Coronary artery (tissue), 2 donors: ENCODE measurements around the gene PEX26.
A peak's percentile ranks its signal among the peaks of the same experiment; 100 is the strongest.

Source experiments
- DNase-seq: peaks from one replicate; pipeline ENCODE4 v3.0.0-alpha.2; 2017; ENCODE audit warnings: low spot score
- H3K27ac ChIP-seq, 2 donors: fragments of 200-600 bp; sonication (generic); one replicate each; pipeline ENCODE4 v1.5.1; 2016 to 2019
- H3K4me3 ChIP-seq: fragments of 200-600 bp; sonication (generic); 2 replicates; pipeline ENCODE4 v1.5.1; 2016; ENCODE audit warnings: mild to moderate bottlenecking, moderate library complexity
- TF ChIP-seq, protein P1 (sequence below): fragments of 200-600 bp; sonication (generic); IDR thresholded peaks from one replicate; pipeline ENCODE4 v1.5.1; 2019; ENCODE audit warnings: antibody characterized with exemption

The PEX26 gene

DNA sequence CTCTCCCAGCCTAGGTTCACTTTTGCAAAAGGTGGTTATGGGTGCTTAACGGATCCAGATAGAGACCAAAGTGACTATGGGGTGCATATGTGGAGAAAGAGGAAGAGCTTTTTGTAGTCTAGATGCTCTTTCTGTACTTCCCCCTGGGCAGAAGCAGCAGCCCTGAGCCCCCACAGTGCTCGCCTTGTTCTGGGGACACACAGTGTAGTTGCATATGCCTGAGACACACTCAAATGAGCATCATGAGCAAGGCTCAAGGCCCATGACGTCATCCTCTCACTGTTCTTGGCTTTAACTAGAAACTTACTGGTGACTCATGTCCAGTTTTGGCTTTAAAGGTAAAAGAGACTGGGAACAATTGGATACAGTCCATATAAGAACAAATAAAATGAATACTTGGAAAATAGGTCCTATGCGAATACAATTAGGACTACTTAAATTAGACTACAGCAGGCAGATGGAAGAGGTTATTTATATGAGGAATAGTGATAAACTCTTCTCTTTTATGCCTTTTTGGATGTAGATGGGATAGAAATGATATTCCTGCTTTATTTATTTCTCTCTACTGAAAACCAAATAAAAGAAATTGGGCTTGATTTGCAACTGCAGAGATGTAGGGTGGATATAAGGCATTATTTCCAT is 20.1 kb upstream of the PEX26 start:
- H3K27ac ChIP-seq: peak overlapping the region; percentile 78 to 88
- TF ChIP-seq, protein P1, sequence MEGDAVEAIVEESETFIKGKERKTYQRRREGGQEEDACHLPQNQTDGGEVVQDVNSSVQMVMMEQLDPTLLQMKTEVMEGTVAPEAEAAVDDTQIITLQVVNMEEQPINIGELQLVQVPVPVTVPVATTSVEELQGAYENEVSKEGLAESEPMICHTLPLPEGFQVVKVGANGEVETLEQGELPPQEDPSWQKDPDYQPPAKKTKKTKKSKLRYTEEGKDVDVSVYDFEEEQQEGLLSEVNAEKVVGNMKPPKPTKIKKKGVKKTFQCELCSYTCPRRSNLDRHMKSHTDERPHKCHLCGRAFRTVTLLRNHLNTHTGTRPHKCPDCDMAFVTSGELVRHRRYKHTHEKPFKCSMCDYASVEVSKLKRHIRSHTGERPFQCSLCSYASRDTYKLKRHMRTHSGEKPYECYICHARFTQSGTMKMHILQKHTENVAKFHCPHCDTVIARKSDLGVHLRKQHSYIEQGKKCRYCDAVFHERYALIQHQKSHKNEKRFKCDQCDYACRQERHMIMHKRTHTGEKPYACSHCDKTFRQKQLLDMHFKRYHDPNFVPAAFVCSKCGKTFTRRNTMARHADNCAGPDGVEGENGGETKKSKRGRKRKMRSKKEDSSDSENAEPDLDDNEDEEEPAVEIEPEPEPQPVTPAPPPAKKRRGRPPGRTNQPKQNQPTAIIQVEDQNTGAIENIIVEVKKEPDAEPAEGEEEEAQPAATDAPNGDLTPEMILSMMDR: no peak
- peak; percentile 91 for DNase-seq
- no peak overlapping the region for H3K4me3 ChIP-seq

DNA sequence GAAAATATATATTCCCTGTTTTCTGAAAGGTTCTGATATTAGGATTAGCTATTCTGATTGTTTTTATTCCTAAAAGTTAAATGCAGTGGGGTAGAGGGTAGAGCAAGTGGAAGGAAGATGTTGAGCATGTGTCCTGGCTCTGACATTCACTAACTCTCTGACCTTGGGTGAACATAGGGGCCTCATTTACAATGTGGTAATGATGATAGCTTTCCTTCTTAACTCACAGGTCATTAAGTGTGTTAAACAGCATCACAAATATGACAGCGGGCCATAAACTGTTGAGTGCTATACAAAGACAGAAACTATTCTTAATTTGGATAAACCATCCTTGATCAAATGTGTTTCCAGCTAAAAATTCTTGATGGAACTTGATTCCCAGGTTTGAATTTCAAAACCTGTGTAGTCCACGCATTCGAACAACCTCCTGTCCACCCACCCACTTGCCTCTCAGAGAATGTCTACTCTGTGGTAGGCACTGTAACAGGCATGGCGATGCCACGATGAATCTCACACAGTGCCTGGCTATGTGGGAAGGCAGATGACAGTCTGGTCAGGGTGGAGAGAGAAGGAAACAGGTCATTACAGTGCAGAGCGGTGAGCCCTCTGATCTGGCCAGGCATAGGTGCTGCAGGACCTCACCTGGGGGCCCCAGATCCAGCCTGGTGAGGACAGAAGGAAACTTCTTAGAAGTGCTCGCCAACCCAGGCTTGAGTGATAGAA is 19.3 kb upstream of the PEX26 start:
- DNase-seq: no peak
- Histone ChIP-seq H3K27ac (peak overlapping the region; percentile 78 to 88), H3K4me3 (no peak overlapping the region)
- TF ChIP-seq, protein P1: no peak

DNA sequence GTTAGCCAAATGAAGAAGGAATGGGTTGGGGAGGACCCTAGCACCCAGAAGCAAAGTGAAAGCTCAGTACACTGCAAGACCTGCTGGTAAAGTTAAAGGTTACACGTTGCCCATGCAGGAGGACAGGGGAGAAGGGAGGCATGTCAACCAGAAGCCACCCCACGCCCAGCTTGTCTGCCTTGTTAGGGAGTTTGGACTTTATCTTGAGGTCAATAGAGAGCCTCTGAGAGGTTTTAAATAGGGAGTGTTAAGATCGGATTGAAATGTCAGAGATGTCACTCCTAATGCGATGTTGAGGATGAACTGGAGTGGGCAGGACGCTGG is 18.7 kb upstream of the PEX26 start:
- no peak for DNase-seq
- peak overlapping the region; percentile 78 to 88 for H3K27ac ChIP-seq
- TF ChIP-seq, protein P1: no peak
- no peak overlapping the region for H3K4me3 ChIP-seq

DNA sequence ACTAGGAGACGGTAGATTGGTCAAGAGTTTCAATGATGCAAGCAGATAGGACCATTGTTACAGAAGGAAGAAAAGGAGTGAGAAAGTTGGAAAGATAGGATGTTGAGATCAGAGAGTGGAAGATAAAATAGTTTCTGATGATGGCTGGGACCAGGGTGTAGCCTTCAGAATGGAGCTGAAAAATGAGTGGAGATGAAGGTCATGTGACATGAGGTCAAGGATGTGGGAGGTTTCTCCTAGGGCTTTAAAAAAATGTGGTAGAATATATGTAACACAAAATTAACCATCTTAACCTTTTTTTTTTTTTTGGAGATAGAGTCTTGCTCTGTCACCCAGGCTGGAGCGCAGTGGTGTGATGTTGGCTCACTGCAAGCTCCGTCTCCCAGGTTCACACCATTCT is 18.3 kb upstream of the PEX26 start:
- H3K4me3 ChIP-seq: no peak overlapping the region
- DNase-seq: no peak
- TF ChIP-seq, protein P1: no peak
- peak overlapping the region in 1 of 2 donors; percentile 78 for H3K27ac ChIP-seq

DNA sequence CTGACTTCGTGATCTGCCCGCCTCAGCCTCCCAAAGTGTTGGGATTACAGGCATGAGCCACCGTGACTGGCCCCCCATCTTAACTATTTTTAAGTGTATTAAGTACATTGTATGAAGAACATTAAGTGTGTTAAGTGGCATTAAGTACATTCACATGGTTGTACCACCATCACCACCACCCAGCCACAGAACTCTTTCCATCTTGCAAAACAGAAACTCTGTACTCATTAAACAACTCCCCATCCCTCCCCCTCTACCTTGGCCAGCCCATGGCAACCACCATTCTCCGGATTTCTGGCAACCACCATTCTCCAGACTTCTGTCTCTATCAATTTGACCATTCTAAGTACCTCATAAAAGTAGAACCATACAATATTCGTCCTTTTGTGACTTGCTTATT is 17.8 kb upstream of the PEX26 start:
- Histone ChIP-seq H3K27ac (no peak overlapping the region), H3K4me3 (no peak overlapping the region)
- TF ChIP-seq, protein P1: no peak
- no peak for DNase-seq

DNA sequence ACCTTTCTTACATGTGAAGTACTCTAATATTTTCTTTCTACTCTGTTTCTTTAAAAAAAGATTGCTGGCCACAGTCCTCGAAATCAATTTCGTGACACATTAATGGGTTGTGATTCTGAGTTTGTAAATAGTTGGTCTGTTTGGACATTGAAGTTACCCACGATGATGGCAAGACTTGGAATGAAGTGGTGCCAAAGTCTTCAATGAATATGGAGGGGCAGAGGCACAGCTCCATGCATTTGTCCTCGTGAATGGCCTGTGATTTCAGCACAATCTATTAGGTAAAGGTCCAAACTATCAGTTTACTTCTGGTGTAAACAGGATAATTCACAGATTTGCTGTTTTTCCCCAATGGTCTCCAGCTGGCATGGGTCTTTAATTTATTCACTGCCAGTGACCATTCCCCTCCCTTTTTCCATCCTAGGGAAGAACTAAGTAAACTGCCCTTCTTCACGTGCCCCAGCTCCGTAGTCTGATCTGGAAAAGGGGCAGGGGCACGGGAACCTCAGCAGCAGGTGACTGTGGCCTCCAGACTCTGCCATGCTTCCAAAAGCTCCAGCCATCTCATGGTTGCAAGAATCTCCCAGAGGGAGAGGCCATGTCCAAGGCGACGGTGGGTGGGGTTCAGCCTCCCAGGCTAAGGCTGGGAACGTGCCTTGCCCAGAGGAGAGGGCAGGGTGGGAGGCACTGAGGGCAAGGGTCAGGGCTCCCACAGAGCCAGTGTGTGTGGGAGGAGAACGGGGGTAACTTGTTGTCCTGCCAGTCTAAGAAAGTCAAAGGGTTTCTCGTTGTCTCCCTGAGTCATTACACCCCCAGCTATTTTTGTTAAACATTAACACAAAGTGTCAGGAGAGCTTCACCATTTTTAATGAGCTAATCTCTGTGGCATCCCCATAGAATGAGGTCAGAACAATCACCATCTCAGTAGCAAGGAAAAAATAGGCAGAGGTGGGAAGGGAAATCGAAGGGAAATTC is 16.9 kb upstream of the PEX26 start:
- H3K4me3 ChIP-seq: no peak overlapping the region
- DNase-seq: no peak
- H3K27ac ChIP-seq: no peak overlapping the region
- TF ChIP-seq, protein P1: no peak
